Stimulated activated CD4-positive, alpha-beta T cell treated with anti-CD3 and anti-CD28 coated beads, Interleukin-12 subunit alpha, Interleukin-12 subunit beta, amount 100 ng/mL, for 24 hours (primary cell): Measurements from ENCODE around the gene DYDC1.
"Not testable (repeated sequence)": the region's sequence is repeated elsewhere in the genome, so short reads cannot be mapped to it uniquely, and the experiment has no call there.

Source experiments
- DNase-seq, 2 experiments: peaks; one replicate each; pipeline ENCODE4 v3.0.0-alpha.2; 2020; ENCODE audit warnings: low read depth in 2 of 2

Gene DYDC1

DNA sequence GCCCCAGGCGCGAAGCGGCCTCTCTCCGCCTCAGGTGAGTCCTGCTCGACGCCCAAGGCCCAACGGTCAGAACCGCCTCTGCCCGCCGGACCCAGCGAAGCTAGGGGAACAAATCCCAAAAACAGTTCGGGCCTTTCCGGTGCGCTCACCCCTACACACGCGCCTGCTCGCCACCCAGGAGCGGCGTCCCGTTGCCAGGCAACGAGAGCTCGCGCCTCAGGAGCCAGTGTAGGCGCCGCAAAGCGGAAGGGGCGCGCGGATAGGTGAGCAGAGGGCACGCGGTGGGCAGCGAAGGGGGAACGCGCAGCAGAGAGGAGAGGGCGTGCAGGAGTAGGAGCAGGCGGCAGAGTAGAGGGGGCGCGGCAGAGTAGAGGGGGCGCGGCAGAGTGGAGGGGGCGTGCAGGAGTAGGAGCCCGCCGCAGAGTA lies at the start of gene DYDC1, which contains the start of gene DYDC2:
Gene DYDC1, minus strand, starts transcription at position 193 of the 426 bp plus-strand sequence. CDS start 4,154 bp downstream, outside the sequence.
Gene DYDC2, plus strand, starts transcription at position 219 of the 426 bp plus-strand sequence. CDS start 5,663 bp downstream, outside the sequence.
- peak in 1 of 2 experiments; percentile 33 for DNase-seq

DNA sequence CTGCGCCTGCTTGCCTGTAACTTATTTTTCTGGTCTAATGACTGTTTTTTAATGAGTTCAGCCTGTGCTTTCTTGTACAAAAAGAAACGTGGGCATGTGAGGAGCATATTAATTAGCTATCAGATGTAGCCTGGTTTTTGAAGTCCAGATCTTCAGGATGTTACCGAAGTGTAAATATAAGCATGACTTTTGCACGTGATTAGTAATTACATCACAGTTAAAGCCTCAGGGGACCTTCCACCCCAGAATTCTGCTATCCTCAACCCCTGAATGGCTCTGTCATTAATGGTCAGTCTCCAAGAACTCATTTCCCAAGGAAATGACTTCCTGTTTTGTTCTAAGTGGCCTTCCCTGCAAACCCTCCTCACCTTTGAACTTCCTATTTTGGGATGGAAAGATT lies 49.6 kb upstream of the DYDC1 start:
- DNase-seq = no peak

DNA sequence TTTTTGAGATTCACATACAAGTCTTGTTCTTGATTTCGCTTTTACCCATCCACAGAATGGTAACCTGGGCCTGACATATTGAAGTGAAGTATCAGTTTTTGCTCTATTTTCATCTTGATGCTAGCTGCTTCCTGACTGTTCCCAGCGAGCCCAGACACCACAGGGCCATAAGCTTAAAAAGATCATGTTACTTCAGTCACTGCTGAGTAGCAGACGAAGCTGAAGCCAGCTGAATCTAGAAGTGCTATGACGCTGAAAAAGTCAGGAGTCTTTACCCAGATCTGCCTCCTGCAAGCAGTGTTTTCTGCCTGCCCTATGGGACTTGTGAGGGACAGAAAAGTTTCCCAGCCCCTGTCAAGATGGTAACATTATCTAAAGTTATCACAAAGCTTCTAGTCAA lies 49.1 kb upstream of the DYDC1 start:
- DNase-seq = no peak

DNA sequence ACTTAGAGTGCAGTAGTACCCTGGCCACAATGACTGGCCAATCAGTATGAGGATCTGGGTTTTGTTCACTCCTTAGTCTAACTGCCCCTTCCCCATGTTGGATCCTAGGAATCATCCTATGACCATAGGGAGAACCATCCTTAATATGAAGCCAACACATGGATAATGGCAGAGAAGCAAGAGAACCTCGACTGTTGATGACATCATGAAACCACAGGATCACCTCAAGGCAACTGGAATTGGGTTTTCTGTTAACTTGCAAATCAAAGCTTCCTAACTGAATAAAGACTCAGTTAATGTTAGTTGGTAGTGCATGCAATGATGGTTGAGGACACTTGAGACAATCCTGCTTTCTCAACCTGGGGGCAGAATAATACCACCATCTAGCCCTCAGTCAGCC lies 48.5 kb upstream of the DYDC1 start:
- no peak for DNase-seq

DNA sequence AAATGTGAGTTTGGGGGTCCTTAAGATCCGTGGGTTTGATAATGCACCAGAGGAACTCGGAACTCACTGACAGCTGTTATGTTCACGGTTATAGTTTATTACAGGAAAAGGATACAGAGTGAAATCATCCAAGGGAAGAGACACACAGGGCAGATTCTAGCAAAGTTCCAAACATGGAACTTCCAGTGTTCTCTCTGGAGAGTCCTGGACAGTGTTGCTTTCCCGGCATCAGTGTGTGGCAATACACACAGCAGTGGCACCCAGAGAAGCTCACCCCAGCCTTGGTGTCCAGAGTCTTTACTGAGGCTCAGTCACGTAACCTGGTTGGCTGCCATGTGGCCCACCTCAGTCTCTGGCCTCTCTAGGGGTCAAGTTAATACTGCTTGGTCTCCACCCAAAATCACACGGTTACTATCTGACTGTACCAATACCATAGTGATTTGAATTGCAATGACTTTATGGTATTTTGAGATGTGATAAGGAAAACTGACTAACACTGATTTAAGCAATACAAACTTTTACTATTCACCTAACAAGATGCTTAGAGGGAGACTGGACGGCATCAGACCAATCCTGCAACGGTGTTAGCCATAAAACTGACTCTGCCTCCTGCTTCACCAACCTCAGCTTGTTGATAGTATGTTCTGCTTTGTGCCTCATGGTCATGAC lies 43.7 kb upstream of the DYDC1 start:
- DNase-seq = no peak

DNA sequence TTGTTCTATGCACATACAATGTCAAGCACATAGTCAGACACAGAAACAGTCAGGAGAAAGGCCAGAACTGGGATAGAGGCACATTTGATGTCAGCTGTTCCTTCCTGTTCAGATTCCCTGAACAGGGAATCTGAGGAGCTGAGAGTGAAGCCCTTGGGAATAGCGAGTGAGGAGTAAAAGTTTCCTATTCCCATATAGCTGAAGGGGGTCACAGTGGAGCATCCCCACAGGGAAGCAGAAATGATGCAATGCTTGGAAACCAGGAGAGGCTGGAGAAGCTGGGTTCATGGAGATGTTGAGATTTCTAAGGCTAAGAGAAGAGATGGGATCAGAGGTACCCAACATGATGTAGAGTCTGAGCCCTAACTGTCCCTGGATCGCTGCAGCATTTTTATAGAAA lies 40.5 kb upstream of the DYDC1 start:
- DNase-seq = no peak

DNA sequence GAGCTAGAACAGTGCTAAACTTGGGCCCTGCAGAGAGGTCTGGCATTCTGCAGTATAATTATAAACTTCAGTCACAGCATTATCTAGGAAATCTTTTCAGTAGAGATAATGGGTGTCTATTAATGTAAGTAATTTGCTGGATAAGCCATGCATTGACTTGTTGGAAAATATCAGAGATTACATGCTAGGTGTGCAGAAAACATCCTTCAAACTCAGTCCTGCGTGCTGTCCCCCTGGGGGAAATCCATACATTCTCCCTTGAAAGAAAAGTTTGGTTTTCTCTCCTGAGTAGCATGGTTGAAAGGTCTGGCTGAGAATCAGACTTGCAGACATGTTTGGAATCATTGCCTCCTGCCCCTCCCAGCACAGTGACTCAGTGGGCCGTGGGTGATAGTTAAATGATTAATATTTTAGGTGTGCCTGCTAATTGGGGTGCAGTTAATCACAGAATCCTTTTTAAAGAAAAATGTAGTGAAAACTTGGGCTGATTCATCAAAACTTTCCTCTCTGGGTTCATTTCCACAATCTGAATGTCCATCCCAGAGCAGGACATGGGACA lies 37.9 kb upstream of the DYDC1 start:
- no peak for DNase-seq

DNA sequence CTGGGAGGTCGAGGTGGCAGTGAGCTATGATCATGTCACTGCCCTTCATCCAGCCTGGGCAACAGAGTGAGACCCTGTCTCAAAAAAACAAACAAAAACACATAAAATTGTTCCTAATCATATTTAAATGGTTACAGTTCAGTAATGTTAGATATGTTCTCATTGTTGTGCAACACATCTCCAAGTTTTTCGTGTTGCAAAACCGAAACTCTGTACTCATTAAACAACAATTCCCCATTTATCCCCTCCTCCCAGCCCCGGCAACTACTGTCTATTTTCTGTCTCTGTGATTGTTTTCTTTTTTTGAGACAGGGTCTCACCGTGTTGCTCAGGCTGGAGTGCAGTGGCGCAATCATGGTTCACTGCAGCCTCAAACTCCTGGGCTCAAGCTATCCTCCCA lies 35.7 kb upstream of the DYDC1 start:
- DNase-seq = no peak

DNA sequence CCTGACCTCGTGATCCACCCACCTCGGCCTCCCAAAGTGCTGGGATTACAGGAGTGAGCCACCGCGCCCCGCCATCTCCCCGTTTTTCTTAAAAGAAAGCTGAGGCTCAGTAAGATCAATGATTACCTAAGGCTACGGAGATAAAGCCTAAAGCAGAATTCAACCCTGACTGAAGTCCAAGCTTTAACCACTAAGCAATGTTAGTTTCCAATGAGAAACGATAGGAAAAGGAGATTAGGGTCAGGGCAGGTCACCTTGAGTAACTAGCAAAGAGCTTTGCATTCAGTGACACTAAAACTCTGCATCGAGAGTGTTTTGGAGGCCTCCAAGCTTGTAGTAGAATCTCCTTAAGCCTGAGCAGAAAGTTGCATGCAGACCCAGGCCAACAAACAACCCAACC lies 34.2 kb upstream of the DYDC1 start:
- DNase-seq = no peak

DNA sequence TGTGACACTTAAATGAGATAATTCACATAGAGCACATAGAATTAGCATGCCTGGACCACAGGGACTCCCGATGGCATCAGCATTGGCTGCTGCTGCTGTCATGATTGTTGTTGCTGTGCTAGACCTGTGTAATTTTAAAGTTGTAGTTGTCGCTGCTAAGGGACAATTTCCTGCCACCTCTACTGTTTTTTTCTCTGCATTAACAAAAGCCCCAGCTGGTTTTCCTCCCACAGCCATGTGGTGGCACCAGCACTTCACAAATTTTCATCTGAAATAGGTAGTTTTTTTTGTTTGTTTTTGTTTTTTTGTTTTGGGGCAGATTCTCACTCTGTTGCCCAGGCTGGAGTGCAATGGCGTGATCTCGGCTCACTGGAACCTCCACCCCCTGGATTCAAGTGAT lies 26.4 kb upstream of the DYDC1 start:
- DNase-seq = peak in 1 of 2 experiments; percentile 6

DNA sequence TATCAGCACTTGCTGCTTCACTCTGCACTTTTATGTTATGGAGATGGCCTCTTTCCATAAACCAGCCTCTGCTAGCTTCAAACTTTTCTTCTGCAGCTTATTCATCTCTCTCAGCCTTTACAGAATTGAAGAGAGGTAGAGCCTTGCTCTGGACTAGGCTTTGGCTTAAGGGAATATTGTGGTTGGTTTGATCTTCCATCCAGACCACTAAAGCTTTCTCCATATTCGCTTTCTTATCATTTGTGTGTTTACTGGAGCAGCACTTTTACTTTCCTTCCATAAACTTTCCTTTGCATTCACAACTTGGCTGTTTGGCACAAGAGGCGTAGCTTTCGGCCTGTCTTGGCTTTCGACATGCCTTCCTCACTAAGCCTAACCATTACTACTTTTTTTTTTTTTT lies 23.6 kb upstream of the DYDC1 start:
- no peak for DNase-seq

DNA sequence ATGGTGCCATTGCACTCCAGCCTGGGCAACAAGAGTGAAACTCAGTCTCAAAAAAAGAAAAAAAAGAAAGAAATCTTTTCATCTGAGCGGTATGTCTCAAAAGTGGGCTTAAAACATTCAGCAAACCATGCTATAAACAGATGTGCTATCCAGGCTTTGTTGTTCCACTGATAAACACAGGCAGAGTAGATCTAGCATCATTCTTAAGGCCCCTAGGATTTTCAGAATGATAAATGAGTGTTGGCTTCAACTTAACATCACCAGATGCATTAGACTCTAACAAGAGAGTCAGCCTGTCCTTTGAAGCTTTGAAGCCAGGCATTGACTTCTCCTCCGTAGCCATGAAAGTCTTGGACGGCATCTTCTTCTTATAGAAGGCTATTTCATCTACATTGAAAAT lies 23.1 kb upstream of the DYDC1 start:
- DNase-seq = no peak

DNA sequence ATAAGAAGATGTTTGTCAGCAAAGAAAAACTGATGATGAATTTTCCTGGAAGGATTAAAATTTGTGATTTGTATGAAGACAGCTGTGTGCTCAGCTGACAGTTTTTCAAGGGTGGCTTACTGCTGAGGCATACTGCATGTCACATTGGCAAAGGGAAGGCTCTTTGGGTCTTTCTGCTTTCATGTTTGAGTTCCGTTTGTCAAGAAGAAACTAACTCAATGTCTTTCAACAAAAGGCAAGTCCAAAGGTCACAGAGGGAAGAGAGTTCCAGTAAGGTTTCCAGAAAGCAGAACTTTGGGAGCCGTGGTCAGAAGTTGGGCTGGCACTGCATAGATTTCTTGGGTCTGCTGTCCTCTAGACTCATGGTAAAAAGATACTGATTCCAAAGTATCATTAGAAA lies 16.9 kb upstream of the DYDC1 start:
- DNase-seq = no peak

DNA sequence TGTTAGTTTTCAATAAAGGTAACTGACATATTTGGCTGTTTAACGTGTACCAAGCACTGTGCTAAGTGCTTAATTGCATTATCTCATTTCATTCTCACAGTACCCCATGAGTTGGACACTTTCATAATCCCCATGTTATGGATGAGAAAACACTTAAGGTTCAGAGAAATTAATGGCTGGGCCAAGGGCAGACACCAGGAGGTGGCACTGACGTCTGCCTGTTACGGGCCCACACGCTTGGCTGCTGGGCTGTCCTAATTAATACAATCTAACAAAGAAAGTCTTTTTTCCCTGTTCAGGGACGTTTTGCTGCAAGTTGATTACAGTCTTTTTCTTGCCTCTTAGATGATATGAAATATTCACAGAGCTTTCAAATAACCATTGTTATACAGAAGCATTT lies 16.1 kb upstream of the DYDC1 start:
- no peak for DNase-seq

DNA sequence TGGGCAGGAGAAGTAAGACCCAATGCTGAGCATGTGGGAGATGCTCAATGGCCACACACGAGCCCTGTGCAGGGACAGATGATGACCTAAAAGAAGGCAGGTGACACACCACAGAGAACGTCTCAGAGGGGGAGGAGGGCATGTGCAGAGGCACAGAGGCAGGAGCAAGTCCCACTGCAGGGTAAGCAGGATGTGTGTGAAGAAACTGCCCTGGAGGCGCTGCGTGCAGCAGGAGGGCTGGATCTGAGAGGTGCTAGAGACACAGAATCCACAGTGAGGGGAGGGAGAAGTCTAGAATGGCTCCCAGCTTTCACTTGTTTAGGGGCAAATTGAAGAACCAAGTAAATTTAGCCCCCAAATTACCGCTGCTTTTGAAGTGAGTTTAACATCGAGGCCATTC lies 14.9 kb upstream of the DYDC1 start:
- DNase-seq = no peak

DNA sequence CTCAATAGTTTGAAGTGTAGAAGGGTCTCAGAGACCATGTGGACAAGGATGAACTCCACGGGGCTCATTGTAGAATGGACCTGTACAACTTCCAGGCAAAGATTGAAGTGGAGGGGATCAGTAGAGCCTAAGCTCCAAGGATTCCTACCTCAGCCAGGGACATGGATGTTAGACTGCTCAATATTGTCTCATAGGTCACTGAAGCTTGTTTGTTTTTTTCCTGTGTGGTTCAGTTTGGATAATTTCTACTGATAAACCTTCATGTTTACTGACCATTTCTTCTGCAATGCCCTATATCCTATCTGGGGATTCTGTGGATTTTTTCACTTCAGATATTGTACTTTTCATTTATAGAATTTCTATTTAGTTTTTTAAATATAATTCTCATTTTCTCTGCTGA lies 9.0 kb upstream of the DYDC1 start:
- DNase-seq = no peak

DNA sequence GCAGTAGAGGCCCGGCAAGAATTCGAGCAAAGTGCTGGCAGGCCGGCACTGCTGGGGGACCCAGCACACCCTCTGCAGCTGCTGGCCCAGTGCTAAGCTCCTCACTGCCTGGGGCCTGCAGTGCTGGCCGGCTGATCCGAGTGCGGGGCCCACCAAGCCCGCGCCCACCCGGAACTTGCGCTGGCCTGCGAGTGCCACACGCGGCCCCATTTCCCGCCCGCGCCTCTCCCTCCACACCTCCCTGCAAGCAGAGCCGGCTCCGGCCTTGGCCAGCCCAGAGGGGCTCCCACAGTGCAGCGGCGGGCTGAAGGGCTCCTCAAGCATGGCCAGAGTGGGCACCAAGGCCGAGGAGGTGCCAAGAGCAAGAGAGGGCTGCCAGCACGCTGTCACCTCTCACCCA lies 3.1 kb upstream of the DYDC1 start:
- DNase-seq = no peak

DNA sequence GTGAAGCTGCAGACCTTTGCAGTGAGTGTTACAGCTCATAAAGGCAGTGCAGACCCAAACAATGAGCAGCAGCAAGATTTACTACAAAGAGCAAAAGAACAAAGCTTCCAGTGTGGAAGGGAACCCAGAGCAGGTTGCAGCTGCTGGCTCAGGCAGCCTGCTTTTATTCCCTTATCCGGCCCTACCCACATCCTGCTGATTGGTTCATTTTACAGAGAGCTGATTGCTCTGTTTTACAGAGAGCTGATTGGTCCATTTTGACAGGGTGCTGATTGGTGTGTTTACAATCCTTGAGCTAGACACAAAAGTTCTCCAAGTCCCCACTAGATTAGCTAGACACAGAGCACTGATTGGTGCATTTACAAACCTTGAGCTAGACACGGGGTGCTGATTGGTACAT lies 2.4 kb upstream of the DYDC1 start:
- DNase-seq = not testable (repeated sequence)

DNA sequence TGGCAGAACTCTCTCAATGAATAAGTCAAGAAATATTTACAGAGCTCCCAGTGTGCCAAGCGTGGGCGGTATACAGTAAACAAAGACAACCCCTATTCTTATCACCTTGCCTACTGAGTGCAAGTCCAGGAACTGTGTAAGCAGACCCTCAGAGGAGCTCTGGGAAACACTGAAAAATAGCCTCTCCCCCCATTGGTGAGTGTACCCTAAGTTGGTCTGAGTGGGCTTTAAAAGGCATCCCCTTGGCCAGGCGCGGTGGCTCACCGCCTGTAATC lies 1.2 kb upstream of the DYDC1 start:
- DNase-seq = no peak

DNA sequence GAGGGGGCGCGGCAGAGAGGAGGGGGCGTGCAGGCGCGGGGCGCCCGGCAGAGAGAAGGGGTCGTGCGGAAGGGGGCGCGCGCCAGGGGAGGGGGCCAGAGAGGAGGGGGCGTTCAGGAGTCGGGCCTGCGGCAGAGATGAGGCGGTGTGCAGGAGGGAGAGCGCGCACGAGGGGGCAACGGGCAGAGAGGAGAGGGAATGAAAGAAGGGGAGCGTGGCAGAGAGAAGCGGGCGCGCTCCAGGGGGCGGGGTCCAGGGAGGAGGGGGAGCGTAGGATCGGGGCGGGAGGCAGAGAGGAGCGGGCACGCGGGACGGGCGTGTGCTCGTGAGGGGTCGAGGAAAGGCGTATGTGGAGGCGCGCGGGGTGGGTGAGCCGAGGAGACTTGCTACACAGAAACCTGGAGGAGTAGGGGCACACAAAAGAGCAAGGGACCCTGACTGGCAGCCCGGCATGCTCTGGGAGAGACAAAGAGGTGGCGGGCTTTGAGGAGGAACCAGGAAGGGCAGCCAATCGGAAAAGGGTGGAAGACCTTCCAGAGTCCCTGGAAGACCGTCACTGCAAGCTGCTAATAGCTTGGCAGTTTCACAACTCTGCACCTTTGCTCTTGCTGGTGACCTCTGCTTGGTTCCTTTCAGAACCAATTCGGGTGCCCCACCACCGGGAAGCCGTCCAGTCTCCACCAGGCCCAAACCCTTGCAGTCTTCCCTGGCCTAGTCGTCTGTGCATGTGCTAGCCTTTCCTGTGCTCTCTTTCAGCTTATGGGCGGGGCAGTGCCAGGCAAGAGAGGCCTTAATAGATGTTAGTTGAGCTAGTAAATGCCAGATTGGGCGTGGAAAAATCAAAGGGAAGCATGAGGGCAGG lies 665 bp upstream of the DYDC1 start:
- DNase-seq = no peak

DNA sequence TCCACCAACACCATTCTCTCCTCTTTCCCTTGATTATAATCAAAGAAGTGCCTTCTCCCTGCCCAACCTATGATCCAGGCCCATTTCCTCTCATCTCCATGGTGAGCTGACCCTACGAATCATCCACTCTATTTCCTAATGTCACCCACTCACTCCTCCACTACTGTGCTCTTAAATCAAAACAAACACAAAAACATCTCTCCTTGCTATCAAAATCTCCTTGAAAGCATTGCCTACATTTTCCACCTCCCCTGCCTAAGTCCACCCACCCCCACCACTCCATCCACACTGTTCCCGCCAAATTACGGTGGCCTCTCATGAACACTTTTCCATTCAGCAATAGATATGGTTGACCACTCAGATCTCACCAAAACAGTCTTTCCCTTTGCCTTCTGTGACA lies 5.3 kb downstream of the DYDC1 start:
- no peak for DNase-seq

DNA sequence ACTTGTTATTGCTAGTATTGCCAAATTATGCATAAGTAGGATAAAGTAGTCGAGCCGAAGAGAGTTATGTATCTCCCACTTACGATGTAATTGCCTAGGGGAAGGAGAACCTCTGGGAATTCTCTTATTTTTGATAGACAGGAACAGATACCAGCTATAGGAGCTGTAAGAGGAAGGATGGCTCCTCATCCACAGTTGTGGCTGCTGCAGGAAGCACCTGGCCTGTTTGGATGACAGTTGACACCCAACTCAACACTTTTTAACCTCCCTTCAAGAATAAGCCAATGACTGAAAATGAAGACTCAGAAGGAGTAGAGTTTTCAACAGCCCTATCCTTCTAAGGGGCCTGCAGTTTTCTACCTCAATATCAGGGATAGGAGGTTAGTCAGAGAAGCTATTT lies 6.3 kb downstream of the DYDC1 start:
- no peak for DNase-seq

DNA sequence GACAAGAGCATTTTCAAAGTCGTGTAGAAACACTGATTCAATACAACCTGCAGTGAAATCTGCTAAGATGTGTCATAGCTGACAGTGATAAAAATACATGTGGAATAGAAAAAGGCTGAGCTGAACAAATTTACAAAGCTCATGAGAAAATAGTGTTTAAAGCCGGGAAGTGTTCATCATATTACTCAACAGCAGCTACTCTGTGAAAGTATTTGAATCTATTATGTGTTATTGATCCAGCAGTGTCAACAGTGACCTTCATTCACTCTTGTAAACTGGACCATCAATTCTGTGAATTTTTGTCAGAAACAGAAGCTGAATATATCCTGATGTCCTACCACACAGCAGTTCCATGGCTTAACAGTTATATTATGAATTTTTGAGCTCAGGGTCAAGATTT lies 11.6 kb downstream of the DYDC1 start:
- no peak for DNase-seq
